ENCODE data around the gene CIDEB.
"Not testable (repeated sequence)": the region's sequence is repeated elsewhere in the genome, so short reads cannot be mapped to it uniquely, and the experiment has no call there.

CIDEB gene

DNA sequence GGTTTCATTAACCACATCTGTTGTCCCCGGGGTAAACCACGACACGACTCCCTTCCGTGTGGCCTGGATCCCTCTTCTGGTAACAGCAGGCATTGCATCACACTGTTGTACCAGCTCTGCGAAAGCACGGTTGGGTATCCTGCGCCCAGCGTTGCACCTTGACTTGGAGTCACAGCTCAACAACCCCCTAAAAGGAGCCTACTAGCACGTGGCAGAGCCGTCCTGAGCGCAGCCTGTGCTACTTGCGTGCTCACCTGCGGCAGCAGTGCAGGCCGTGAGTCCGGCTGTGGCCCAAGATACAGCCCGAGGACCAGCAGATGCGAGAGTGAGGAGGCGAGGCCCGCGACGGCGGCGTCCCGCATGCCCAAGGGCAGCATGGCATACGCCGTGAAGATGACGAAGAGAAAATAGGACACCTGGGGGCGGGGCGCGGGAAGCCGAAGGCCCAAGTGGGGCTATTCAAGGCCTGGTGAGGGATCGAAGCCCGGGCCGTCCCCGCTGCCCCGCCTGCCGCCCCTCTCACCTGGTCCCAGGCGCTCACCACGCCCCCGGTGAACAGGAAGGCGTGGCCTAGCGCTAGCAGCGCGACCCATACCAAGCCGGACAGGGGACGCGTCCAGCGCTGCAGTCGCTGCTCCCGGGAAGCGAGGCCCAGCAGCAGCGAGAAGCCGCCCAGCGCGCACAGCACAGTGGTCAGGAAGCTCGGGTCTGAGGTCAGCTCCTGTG, 24.7 kb upstream of the CIDEB start:
- DNase-seq (ENCODE audit: low read depth), result no peak

DNA sequence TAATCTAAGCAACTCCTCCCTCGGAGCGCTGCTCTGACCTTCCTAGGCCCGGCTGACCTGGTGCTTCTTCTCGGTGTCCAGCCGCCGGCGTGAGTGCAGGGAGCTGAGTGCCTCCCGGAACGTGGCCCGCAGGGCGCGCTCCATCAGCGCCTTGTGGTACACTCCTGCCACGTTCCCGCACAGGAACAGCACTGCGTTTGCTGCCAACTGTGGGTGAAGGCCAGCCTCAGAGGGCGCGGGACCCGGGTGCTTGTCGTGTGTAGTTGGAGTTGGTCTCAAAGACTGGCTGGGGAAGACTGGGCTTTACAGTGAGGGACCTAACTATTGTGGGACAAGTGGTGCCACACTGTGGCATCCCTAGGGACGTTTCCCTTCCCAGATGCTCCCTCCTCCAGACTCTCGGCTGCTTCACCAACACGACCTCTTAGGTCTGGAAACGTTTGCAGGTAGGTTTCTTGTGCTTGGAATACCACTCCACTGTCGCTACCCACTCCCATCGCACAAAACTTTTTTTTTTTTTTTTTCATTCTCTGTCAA, 24.0 kb upstream of the CIDEB start:
- no peak for DNase-seq (ENCODE audit: low read depth)

DNA sequence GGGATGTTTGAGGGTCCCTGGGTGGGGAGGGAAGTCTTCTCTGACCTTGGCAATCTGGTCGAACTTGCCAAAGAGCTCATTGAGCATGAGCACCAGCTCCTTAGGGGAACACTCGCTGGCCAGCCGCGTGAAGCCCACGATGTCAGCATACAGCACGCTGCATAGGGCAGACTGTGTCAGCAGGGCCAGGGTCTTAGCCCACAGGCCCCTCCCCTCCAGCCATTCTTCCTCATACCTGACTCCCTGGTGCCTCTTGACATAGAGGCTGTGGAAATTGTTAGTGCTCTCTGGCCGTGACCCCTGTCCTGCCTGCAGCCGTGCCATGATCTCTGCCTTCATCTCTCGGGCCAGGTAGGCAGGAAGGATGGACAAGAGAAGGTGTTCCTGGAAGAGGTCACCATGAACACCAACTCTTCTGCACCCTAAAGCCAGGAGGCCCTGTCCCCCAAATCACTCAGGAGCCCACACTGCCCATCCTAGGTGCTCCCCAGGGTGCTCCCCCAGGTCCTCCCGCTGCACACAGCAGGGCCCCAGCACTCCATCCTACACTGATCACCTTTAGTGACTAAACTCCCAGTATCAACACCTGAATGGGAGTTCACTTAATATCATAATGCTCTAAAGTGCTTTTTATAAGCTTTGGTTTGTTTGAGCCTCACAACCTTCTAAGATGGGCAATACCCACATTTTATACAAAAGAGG, 23.3 kb upstream of the CIDEB start:
- DNase-seq (ENCODE audit: low read depth), result no peak

DNA sequence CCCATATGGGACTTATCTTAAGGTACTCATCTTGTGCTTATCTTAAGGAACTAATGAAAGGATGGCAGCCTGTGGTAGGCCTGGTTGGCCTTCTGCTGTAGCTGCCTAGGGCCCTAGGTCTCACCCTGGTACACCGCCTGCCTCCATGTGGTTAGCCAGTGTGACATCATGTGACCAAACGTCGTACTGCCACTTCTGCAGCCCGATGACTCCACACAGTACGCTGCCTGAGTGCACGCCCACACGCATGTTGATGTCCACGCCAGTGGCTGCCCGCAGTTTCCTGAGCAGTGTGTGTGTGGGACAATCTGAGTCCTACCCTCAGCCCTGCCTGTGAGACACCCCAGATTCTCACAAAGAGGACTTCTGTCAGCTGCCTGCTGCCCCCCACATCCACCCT, 22.0 kb upstream of the CIDEB start:
- no peak for DNase-seq (ENCODE audit: low read depth)

DNA sequence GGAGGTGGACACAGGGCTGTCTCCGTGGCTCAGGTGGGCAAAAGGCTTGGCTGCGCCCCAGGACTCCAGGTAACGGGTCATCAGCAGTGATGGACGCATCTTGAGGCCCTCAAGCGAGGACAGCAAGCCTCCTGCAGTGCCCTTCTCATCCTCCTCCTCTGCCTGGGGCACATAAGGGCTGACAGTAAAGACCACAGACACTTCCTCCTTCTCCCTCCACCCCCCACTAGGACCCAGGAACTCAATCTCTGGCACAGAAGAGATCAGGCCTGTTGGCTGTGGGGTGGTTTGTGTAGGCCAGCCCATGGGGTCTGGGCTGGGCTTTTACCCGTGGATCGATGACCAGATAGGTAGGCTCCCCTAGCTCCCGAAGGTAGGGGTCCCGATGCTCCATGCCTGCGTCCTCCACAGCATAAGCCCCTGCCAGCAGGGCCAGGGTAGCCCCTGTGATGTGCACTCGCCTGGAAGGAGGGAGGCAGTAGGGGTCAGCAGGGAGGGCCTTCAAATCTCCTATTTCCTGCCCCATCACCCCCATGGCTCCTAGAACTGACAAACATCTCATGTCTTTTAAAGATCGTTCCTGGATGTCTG, 21.4 kb upstream of the CIDEB start:
- no peak for DNase-seq (ENCODE audit: low read depth)

DNA sequence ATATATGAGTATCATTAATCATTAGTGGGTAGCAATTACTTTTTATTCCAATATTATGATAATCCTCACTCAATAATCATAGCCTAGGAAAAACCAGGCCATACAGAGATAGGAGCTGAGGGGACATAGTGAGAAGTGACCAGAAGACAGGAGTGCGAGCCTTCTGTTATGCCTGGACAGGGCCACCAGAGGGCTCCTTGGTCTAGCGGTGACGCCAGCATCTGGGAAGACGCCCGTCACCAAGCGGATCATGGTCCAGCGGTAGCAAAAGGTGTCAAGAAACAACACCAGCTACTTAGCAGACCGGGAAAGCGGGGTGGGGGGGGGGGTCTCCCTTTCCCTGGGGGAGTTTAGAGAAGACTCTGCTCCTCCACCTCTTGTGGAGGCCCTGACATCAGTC, 20.1 kb upstream of the CIDEB start:
- not testable (repeated sequence) for DNase-seq (ENCODE audit: low read depth)

DNA sequence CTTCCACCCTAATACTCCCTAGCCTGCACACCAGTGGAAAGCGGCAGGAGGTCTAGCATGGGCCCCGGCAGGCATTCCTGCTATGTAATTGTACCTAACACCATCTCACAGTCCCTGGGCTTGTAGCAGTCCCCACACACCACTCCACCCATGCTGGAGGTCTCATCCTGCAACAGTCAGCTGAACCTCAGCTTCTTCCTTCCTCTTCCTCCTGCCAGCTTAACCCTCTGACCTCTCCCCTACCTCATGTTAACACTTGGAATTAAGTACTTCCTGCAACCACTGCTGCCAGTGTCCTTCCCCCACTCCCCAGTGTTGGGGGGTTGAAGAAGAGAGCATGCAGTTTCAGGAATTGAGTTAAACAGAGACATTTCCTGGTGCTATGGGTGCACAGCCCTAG, 19.5 kb upstream of the CIDEB start:
- DNase-seq (ENCODE audit: low read depth), result no peak

DNA sequence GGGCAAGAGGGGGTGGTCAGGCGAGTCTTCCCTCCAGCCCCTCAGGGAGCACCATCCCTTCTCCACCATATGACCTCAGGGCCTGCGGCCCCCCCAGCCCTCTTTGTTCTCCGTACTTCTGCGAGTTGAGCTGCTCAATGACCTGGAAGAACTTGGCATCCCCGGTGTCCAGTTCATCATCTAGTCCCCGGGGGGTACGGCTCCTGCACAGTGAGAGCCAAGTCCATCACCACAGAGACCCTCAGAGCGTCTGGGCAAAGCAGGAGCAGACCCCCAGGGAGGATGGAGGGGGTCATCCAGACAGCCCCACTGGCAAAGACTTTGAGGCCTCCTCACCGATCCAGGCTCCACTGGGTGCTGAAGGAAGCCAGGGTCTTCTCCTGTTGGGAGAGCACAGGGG, 18.2 kb upstream of the CIDEB start:
- DNase-seq (ENCODE audit: low read depth), result no peak

DNA sequence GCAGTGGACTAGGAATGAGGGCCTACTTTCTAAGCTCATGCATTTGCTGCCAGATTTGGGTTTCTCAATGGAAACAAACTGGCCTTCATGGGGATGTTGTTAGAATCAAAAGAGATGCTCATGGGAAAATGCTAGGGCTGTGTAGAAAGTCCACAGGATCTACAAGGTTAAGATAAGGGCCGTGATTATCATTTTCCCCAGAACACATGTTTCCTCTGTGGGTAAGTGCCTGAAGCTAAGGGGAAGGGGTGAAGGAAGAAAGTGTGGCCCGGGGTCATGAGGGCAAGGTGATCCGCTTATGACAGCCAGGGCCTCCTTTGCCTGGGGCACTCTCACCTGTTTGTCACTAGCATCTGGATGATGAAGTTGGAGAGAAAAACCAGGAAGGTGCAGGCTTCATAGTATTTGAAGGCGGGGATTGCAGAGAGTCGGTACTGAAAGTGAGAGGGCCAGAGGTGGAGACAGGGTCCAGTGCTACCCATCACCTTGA, 17.3 kb upstream of the CIDEB start:
- no peak for DNase-seq (ENCODE audit: low read depth)

DNA sequence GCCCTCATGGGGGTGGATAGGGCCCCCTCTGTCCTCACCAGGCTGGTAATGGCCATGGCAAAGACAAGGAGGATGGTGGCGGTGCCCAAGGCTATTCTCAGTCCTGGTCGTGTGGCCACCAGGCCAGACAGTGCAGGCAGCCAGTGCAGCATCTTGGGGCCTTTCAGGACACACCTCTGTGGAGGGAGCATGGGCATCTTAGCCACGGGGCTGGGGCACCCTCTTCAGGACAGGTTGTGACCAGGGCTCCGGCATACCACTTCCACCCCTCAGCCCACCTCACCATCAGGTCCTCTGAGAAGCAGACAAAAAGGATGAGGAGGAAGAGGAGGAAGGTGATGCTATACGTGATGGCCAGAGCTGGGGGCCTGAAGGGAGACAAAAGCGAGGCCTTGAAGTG, 16.2 kb upstream of the CIDEB start:
- no peak for DNase-seq (ENCODE audit: low read depth)

DNA sequence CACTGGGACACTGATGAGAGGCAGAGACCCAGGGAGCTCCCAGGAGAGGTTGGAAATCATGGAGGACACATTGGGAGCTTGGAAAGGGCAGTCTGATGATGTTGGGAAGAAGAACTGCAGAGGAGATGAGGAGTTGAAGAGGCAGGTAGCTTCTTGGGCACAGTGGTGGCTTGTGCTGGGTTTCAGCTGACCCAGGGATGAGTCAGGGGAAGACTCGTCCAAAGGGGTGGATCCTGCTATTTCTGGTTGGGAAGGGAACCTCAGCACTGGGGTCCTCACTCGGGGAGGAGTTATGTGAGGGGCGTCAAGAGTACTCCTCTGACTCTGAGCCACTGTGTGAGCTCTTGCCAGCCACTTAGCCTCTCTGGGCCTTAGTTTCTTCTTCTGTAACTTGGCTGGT, 15.6 kb upstream of the CIDEB start:
- no peak for DNase-seq (ENCODE audit: low read depth)

DNA sequence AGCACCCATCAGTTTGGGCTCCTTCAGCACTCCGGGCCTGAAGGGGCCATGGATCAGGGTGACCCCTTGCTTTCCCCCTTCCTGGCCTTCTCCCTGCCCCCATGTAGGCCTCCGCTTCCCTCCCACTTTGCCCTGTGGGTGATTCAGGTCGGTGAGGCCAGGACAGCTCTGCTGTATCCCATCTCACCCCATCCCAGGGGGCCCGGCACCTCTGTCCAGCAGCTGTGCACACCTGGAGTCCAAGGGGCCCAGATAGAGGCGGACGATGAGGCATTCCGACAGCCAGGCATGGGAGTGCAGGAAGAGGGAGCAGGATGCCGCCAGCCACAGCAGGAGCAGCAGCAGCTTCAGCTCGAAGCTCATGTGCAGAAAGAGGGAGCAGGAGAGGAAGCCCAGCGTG, 14.9 kb upstream of the CIDEB start:
- no peak for DNase-seq (ENCODE audit: low read depth)

DNA sequence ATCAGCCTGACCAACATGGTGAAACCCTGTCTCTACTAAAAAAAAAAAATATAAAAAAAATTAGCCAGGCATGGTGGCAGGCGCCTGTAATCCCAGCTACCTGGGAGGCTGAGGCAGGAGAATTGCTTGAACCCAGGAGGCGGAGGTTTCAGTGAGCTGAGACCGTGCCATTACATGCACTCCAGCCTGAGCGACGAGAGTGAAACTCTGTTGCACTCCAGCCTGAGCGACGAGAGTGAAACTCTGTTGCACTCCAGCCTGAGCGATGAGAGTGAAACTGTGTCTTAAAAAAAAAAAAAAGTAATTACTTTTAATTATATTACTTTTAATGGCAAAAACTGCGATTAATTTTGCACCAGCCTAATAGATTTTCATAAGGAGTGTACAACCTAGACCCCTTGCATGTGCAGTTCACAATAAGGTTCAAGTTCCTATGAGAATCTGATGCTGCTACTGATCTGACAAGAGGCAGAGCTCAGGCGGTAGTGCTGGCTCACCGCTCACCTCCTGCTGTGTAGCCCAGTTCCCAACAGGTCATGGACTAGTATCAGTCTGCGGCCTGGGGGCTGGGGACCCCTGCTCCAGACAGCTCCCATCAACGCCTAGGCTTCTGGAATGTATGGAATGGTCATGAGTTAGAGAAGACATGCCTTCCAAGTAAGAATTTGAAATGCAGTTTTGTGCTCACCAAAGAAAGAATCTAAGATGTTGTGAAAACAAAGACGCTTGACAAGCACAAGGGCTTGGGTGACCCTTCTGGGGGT, 13.6 kb upstream of the CIDEB start:
- no peak for DNase-seq (ENCODE audit: low read depth)

DNA sequence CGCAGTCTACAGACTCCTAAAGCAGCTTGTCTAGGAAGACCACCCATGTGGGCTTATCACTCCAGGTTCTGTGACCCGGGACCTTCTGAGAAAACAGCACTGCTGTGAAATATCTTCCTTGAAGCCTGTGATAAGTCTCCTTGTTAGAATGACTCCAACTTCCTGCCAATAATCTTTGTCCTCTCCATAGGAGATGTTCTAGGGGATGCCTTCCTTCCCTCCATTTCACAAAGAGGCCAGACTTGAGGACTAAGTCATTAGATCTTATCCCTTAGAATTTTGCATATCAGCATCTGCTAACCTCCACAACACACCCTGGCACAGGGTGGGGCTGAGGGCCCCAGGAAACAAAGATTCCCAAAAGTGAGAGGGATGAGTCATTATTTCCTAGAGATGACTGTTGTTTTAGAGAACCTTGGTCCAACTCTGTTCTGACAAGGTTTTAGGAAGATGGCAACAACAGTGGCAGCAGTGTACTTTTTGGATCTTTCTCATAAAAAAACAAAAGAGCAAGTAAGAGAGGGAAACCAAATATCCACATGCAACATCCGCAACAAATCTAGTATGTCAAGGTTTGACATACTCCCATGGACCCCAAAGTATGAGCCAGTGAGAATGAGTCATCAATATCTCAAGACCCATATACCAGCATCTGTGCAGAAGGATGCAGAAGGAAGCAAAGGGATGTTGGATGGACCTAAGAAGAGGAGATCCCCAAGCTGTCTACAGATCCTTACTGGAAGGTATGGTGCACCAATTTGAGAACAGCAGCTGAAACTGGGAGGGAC, 9.6 kb upstream of the CIDEB start:
- no peak for DNase-seq (ENCODE audit: low read depth)

DNA sequence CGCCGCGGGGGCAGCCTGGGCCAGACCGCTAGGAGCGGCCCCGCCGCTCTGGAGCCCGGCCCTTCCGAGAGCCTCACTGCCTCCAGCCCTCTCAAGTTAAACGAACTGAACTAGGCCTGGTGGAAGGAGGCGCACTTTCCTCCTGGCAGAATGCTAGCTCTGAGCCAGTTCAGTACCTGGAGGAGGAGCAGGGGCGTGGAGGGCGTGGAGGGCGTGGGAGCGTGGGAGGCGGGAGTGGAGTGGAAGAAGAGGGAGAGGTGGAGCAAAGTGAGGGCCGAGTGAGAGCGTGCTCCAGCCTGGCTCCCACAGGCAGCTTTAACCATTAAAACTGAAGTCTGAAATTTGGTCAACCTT, 8.8 kb upstream of the CIDEB start:
- DNase-seq (ENCODE audit: low read depth), result no peak

DNA sequence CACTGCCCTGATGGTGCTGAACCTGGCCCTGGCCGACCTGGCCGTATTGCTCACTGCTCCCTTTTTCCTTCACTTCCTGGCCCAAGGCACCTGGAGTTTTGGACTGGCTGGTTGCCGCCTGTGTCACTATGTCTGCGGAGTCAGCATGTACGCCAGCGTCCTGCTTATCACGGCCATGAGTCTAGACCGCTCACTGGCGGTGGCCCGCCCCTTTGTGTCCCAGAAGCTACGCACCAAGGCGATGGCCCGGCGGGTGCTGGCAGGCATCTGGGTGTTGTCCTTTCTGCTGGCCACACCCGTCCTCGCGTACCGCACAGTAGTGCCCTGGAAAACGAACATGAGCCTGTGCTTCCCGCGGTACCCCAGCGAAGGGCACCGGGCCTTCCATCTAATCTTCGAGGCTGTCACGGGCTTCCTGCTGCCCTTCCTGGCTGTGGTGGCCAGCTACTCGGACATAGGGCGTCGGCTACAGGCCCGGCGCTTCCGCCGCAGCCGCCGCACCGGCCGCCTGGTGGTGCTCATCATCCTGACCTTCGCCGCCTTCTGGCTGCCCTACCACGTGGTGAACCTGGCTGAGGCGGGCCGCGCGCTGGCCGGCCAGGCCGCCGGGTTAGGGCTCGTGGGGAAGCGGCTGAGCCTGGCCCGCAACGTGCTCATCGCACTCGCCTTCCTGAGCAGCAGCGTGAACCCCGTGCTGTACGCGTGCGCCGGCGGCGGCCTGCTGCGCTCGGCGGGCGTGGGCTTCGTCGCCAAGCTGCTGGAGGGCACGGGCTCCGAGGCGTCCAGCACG, 8.2 kb upstream of the CIDEB start:
- no peak for DNase-seq (ENCODE audit: low read depth)

DNA sequence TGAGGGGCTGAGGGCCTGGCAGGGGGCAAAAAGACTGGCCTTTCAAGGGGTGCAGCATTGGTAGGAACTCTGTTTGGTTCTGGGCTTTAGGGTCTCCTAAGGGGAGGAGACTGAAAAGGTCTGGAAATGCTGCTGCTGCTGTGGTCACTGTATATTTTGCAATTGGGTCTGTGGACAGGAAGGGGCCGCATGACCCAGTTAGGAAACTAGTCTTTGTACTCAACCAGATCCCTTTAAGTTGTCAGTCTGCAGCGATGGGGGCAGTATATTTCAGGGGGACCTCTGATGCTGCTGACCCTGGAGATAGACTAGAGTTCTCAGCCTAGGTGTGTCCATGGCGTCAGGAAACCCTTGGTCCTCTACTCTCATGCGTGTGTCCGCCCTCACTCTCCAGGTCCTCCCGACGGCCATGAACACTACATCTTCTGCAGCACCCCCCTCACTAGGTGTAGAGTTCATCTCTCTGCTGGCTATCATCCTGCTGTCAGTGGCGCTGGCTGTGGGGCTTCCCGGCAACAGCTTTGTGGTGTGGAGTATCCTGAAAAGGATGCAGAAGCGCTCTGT, 7.5 kb upstream of the CIDEB start:
- DNase-seq (ENCODE audit: low read depth), result no peak

DNA sequence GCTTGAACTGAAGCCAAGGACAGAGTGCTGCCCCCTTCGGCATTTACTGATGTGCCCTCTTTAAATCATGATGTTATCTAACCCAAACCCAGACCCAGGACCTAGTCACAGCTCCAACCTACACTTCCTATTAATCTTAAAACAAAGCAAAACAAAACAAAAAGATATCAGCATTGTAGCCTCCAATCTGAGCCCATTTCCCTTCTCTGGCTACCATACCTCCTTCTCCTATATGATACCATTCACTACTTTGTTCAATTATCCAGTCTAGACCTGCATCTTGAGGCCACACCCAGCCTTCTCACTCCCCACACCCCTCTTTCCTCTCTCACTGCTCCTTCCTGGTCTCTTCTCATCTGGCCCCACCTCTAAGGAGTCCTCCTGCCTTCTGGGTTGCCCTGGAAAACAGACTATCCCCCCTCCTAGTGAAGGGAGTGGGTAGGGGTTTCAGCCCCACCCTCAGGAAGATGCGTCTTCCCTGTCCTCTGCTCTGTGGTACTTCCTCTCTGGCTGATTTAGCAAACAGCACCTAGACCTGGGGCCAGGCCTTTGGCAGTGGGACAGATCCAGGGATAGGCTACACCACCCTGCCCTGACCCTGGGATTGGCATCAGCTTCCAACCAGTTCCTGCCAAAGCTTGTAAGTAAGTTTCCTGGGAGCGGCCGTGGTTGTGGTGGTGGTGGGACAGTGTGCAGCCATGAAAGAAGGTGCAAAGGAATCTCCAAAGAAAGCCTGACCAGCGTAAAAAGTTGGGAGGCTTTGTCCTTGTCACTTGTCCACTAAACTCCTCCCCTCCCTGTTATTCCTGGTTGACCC, 6.8 kb upstream of the CIDEB start:
- no peak for DNase-seq (ENCODE audit: low read depth)

DNA sequence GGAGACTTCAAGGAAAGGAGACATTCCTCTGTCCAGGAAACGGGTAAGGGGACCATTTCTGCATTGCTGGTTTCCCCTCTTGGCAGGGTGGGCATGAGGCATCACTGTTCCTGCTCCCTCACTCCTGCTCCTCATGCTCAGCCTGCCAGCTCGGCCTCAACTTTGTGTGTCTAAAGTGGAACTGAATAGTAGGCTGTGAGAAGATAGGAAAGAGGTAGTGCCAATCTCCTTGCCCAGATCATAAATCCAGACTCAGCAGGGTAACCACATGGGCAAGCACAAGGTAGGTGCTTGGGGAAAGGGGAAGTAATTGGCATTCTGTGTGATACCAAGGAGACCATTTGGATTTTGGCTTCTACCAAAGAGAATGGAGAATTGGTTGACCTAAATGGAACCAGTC, 6.1 kb upstream of the CIDEB start:
- no peak for DNase-seq (ENCODE audit: low read depth)
